Suprapubic skin (tissue), 4 donors: ENCODE results near the gene SVIL. TPM values are rescaled to one million over a fixed set of nuclear protein-coding genes. Genes with fewer than 3 reads are reported as not detected.
"Not testable (repeated sequence)": the region's sequence is repeated elsewhere in the genome, so short reads cannot be mapped to it uniquely, and the experiment has no call there.

Source experiments
- DNase-seq, 2 donors: peaks; one replicate each; pipeline ENCODE4 v3.0.0-alpha.2; 2019; ENCODE audit warnings: low spot score in 2 of 2
- H3K27ac ChIP-seq: fragments of 200-600 bp; sonication (generic); one replicate; pipeline ENCODE4 v1.5.1; 2019
- H3K27me3 ChIP-seq: fragments of 200-600 bp; sonication (generic); one replicate; pipeline ENCODE4 v1.5.1; 2019
- H3K36me3 ChIP-seq: fragments of 200-600 bp; sonication (generic); one replicate; pipeline ENCODE4 v1.5.1; 2019
- H3K4me1 ChIP-seq: fragments of 200-600 bp; sonication (generic); one replicate; pipeline ENCODE4 v1.5.1; 2019
- H3K4me3 ChIP-seq: fragments of 200-600 bp; sonication (generic); one replicate; pipeline ENCODE4 v1.5.1; 2019; ENCODE audit warnings: mild to moderate bottlenecking
- H3K9me3 ChIP-seq: fragments of 200-600 bp; sonication (generic); one replicate; pipeline ENCODE4 v1.5.1; 2019
- EP300 ChIP-seq: sonication (generic); formaldehyde crosslinking; IDR thresholded peaks from one replicate; pipeline ENCODE4 v1.6.1; 2017; ENCODE audit warnings: antibody characterized with exemption
- POLR2A ChIP-seq, 2 donors: fragments of 450-650 bp; IDR thresholded peaks; one replicate each; pipeline ENCODE4 v1.6.1; 2017; ENCODE audit warnings: antibody characterized with exemption in 2 of 2, mild to moderate bottlenecking in 2 of 2, moderate library complexity in 2 of 2
- POLR2AphosphoS5 ChIP-seq, 3 donors: sonication (generic); formaldehyde crosslinking; IDR thresholded peaks; one replicate each; pipeline ENCODE4 v1.6.1; 2017; ENCODE audit warnings: antibody characterized with exemption in 3 of 3
- whole genome bisulfite sequencing: methylation state at CpG from one replicate; pipeline ENCODE4 v1.1.5; 2018; 5-methylcytosine and 5-hydroxymethylcytosine counted together
- total RNA-seq, 4 donors: library from RNA; depleted of rRNA; stranded (reverse); fragments of >200 nt; gene quantifications; one replicate each; pipeline ENCODE4 v1.1.0, GENCODE V29; 2016
- TF ChIP-seq, protein P1 (sequence below), 2 donors: fragments of 200-600 bp in 1 of 2; fragments of 450-650 bp in 1 of 2; sonication (generic) in 1 of 2; IDR thresholded peaks; one replicate each; pipeline ENCODE4 v1.5.1; 2016 to 2019; ENCODE audit warnings: antibody characterized with exemption in 2 of 2, mild to moderate bottlenecking in 1 of 2, moderate library complexity in 1 of 2

Gene SVIL
- total RNA-seq, 4 donors from 2014 or later = 52.9 to 129 (median 72.1) TPM

DNA sequence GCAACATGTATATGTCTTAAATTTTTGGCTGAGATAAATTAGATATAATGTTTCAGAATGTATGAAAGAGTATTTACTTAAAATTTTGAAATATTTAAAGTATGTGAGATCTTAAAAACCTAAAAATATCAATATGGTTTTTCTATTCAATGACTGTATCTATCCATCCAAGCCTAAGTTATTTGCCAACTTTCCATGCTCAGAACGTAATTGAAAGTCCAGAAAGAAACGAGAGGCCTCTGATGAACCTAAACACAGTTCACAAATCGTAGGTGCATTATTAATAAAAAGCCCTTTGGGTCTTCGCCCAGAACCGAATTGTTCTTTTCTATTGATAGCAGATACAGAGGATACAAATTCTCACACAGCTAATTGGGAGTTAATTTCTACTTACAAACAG is 6.5 kb downstream of the SVIL start:
- peaks cover 39% of the 10 kb centered on the region for H3K4me1 ChIP-seq
- H3K27ac ChIP-seq = no peak overlapping the region
- 51% methylated on average over 5 of the region's 5 CpGs for WGBS

DNA sequence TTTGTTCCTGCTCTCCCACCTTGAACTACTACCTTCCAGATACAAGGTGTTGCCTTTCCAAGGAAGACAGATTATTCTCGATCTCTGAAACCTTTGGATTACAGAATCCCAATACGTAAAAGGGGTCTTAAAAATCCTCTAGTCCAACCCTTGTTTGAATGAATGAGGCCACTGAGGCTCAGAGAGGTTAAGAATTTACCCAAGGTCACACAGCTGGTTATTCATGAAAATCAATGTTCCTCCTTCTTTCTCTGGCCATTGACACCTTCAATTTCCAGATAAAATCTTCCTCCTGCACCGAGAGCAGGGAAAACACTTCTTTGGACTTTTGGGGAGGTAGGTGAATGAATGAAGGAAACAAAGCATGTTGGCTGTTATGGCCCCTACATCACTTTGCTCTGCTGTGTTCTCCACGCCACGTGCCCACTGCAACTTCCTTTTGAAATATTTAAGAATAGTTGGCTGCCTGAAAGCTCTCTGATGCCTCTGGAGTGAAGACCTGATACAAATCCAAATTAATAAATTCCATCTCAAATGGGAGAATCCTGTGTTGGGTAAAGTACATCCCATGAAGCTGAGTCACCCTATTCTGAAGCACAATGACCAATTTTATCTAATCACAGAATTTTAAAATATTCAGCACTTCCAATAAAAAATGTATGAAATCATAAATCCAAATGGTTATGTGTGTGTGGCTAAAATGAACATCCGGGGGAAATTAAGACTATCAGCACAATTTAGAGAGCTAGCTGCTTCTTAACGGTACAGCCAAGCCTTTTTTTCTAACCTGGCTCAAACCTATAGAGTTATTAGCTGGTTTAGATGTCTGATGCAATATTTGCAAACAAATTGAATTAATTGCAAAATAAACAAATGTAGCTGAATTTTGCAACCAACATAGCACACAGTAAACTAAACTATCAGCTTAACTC is 7.3 kb downstream of the SVIL start:
- no peaks in the 10 kb centered on the region for H3K36me3 ChIP-seq
- no peak for TF ChIP-seq EP300
- no peak for TF ChIP-seq POLR2A (IDR thresholded peaks at IDR 0.05)
- TF ChIP-seq, protein P1, sequence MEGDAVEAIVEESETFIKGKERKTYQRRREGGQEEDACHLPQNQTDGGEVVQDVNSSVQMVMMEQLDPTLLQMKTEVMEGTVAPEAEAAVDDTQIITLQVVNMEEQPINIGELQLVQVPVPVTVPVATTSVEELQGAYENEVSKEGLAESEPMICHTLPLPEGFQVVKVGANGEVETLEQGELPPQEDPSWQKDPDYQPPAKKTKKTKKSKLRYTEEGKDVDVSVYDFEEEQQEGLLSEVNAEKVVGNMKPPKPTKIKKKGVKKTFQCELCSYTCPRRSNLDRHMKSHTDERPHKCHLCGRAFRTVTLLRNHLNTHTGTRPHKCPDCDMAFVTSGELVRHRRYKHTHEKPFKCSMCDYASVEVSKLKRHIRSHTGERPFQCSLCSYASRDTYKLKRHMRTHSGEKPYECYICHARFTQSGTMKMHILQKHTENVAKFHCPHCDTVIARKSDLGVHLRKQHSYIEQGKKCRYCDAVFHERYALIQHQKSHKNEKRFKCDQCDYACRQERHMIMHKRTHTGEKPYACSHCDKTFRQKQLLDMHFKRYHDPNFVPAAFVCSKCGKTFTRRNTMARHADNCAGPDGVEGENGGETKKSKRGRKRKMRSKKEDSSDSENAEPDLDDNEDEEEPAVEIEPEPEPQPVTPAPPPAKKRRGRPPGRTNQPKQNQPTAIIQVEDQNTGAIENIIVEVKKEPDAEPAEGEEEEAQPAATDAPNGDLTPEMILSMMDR (IDR thresholded peaks at IDR 0.05) = no peak
- TF ChIP-seq POLR2AphosphoS5 (IDR thresholded peaks at IDR 0.05) = no peak
- no peaks in the 10 kb centered on the region for H3K9me3 ChIP-seq
- no peak for DNase-seq
- H3K27ac ChIP-seq = peak overlapping the region; percentile 32
- H3K4me3 ChIP-seq = no peak overlapping the region
- no peaks in the 10 kb centered on the region for H3K27me3 ChIP-seq
- WGBS = 61% methylated on average over 7 of the region's 7 CpGs
- H3K4me1 ChIP-seq = peaks cover 42% of the 10 kb centered on the region

More for the DNA sequence above, 6.5 kb downstream of the SVIL start:
- no peaks in the 10 kb centered on the region for H3K36me3 ChIP-seq
- no peak overlapping the region for H3K4me3 ChIP-seq
- no peaks in the 10 kb centered on the region for H3K9me3 ChIP-seq
- no peak for DNase-seq
- H3K27me3 ChIP-seq = no peaks in the 10 kb centered on the region
- TF ChIP-seq, protein P1 (IDR thresholded peaks at IDR 0.05) = no peak

DNA sequence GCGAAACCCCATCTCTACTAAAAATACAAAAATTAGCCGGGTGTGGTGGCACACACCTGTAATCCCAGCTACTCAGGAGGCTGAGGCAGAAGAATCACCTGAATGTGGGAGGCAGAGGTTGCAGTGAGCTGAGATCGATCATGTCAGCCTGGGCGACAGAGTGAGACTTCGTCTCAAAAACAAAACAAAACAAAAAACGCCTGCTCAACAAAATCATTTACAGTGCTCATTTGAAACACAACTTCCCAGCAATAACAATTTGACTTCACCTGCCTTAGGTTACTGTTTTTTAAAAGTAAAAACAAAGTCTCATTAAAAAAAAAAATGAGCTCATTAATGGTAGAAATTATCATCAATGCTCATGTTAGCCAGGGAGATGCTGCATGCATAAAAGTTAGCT is 10.4 kb downstream of the SVIL start:
- 94% methylated on average over 6 of the region's 6 CpGs for WGBS
- not testable (repeated sequence) for H3K27ac ChIP-seq, H3K36me3 ChIP-seq, H3K9me3 ChIP-seq, H3K4me3 ChIP-seq, H3K27me3 ChIP-seq, DNase-seq
- peaks cover 45% of the 10 kb centered on the region for H3K4me1 ChIP-seq

DNA sequence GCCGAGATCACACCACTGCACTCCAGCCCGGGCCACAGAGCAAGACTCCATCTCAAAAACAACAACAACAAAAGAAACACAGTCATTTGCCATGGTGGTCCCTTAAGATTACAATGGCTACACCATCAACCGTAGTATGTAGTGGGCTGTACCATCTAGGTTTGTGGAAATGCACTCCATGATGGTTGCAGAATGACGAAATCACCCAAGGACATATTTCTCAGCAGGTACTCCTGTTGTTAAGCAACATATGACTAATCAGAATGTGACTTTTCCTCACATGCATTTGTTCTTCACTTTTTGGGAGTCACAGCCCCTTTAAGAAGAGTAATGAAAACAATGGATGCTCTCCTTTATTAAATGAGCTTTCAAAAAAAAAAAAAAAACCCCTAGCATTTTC is 11.0 kb downstream of the SVIL start:
- TF ChIP-seq POLR2A (IDR thresholded peaks at IDR 0.05) = no peak
- no peak for TF ChIP-seq POLR2AphosphoS5 (IDR thresholded peaks at IDR 0.05)
- no peak for TF ChIP-seq EP300
- TF ChIP-seq, protein P1 (IDR thresholded peaks at IDR 0.05) = no peak
- Histone ChIP-seq H3K9me3 (no peaks in the 10 kb centered on the region), H3K27ac (no peak overlapping the region), H3K36me3 (no peaks in the 10 kb centered on the region), H3K4me1 (peaks cover 49% of the 10 kb centered on the region), H3K4me3 (no peak overlapping the region), H3K27me3 (no peaks in the 10 kb centered on the region)
- no peak for DNase-seq
- 87% methylated on average over 4 of the region's 4 CpGs for WGBS

DNA sequence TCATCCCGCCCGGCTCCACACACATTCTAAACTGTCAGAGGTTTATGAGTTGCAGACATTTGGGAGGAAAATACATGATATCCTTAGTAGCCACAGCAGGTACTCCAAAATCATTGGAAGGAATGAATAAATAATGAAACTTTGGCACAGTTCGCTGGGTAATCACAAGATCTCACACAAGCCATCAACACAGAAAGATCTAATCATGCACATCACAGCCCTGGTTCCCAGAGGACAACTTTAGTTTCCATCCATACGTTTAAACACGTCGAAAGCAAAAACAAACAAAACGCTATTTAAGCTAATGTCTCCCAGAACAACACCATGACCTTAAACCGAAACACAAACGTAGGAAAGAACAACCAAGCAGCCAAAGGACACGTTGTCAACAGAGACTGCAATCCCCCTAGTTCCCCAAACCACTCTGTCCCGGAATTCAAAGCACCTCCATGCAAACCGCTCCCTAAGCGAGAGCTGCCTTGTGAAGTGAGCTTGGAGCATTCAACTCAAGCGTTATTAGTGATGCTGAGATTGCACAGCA is 12.3 kb downstream of the SVIL start:
- peak in 1 of 2 donors; percentile 44 for DNase-seq

DNA sequence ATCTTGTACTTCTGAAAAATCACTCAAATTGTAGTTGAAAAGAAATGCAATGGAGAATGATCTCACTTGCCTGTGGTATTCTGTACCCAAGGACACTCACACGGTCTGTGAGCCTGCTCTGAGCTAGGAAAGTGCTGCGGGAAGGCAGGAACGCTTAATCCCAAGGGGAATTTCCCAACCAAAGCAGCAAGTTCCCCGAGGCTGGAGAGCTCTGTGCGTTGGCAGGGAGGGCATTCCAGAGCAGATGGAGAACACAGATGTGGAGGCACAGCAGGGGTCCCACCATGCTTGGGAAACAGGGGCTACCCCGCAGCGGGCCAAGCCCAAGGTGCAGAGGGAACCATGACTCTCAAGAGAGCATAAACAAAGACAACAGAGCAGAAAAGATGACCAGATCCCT is 13.6 kb downstream of the SVIL start:
- Histone ChIP-seq H3K27ac (no peak overlapping the region), H3K4me3 (no peak overlapping the region), H3K9me3 (no peaks in the 10 kb centered on the region), H3K4me1 (peaks cover 42% of the 10 kb centered on the region), H3K27me3 (no peaks in the 10 kb centered on the region), H3K36me3 (no peaks in the 10 kb centered on the region)
- WGBS = 28% methylated on average over 7 of the region's 7 CpGs
- DNase-seq = peak; percentile 80 to 81
- TF ChIP-seq, protein P1 (IDR thresholded peaks at IDR 0.05) = no peak
- TF ChIP-seq EP300 = peak; percentile 57

More for the DNA sequence above, 12.3 kb downstream of the SVIL start:
- no peaks in the 10 kb centered on the region for H3K36me3 ChIP-seq
- TF ChIP-seq POLR2A (IDR thresholded peaks at IDR 0.05) = no peak
- no peak for TF ChIP-seq POLR2AphosphoS5 (IDR thresholded peaks at IDR 0.05)
- TF ChIP-seq EP300 = no peak
- no peaks in the 10 kb centered on the region for H3K27me3 ChIP-seq
- H3K9me3 ChIP-seq = no peaks in the 10 kb centered on the region
- 62% methylated on average over 14 of the region's 14 CpGs for WGBS
- H3K4me1 ChIP-seq = peaks cover 45% of the 10 kb centered on the region
- H3K4me3 ChIP-seq = no peak overlapping the region
- H3K27ac ChIP-seq = peak overlapping the region; percentile 14
